Thyroid gland (tissue), 4 donors: ENCODE measurements around the gene OPN3. TPM values are rescaled to one million over a fixed set of nuclear protein-coding genes. Genes with fewer than 3 reads are reported as not detected.

Source experiments
- DNase-seq, 2 donors: peaks; one replicate each; pipeline ENCODE4 v3.0.0-alpha.2; 2019
- H3K27ac ChIP-seq, 3 donors: fragments of 200-600 bp; sonication (generic); 1 replicate in 2 of 3; 2 replicates in 1 of 3; pipeline ENCODE4 v1.5.1; 2016 to 2019; ENCODE audit warnings: mild to moderate bottlenecking in 1 of 3, moderate library complexity in 1 of 3
- H3K27me3 ChIP-seq: fragments of 200-600 bp; sonication (generic); one replicate; pipeline ENCODE4 v1.5.1; 2019
- H3K36me3 ChIP-seq, 2 donors: fragments of 200-600 bp; sonication (generic); one replicate each; pipeline ENCODE4 v1.5.1; 2016 to 2019
- H3K4me1 ChIP-seq, 2 donors: fragments of 200-600 bp; sonication (generic); one replicate each; pipeline ENCODE4 v1.5.1; 2017 to 2019
- H3K4me3 ChIP-seq, 3 donors: fragments of 200-600 bp; sonication (generic); replicated peaks in 1 of 3; 1 replicate in 2 of 3; 2 replicates in 1 of 3; pipeline ENCODE4 v1.5.1; 2016; ENCODE audit warnings: mild to moderate bottlenecking in 1 of 3
- H3K9me3 ChIP-seq: fragments of 200-600 bp; sonication (generic); one replicate; pipeline ENCODE4 v1.5.1; 2017
- CTCF ChIP-seq, 6 experiments: fragments of 200-600 bp in 3 of 6; fragments of 450-650 bp in 3 of 6; sonication (generic) in 3 of 6; IDR thresholded peaks; one replicate each; pipeline ENCODE4 v1.5.1; 2016 to 2019; ENCODE audit warnings: antibody characterized with exemption in 6 of 6, mild to moderate bottlenecking in 2 of 6, inconsistent platforms in 1 of 6, moderate library complexity in 1 of 6
- POLR2A ChIP-seq, 2 donors: fragments of 450-650 bp; IDR thresholded peaks; one replicate each; pipeline ENCODE4 v1.6.1; 2017; ENCODE audit warnings: antibody characterized with exemption in 2 of 2, mild to moderate bottlenecking in 2 of 2, moderate library complexity in 1 of 2
- WGBS, 2 donors: methylation state at CpG; one replicate each; pipeline ENCODE4 v1.1.5; 2017; 5-methylcytosine and 5-hydroxymethylcytosine counted together
- intact Hi-C: fragments of 100-400 bp; cut with DNase I; formaldehyde crosslinking; loops from one replicate; pipeline ENCODE4 v1.15.1; 2023
- total RNA-seq, 4 donors: library from RNA; depleted of rRNA; stranded (reverse); fragments of >200 nt; gene quantifications; one replicate each; pipeline ENCODE4 v1.2.3, GENCODE V29; 2016

Gene OPN3
- total RNA-seq, 4 donors from 2014 or later = 19.2 to 45.0 (median 31.3) TPM

GRCh38 chr1:241606544-241606943, 33.6 kb downstream of the OPN3 start:
- no peaks in the 10 kb centered on the region for H3K4me1 ChIP-seq
- no peaks in the 10 kb centered on the region for H3K9me3 ChIP-seq
- 80 to 84% methylated on average over 5 of the region's 5 CpGs for WGBS, 2 donors
- H3K4me3 ChIP-seq = no peak overlapping the region
- no peak overlapping the region for H3K27ac ChIP-seq
- H3K36me3 ChIP-seq = no peaks in the 10 kb centered on the region
- intact Hi-C loops = no loop called here
- no peak for DNase-seq
- TF ChIP-seq CTCF (IDR thresholded peaks at IDR 0.05) (no peak), POLR2A (IDR thresholded peaks at IDR 0.05) (no peak)
- no peaks in the 10 kb centered on the region for H3K27me3 ChIP-seq

GRCh38 chr1:241605146-241605805, 34.9 kb downstream of the OPN3 start:
- H3K9me3 ChIP-seq = no peaks in the 10 kb centered on the region
- TF ChIP-seq POLR2A (IDR thresholded peaks at IDR 0.05) (no peak), CTCF (IDR thresholded peaks at IDR 0.05) (no peak)
- H3K27ac ChIP-seq = no peak overlapping the region
- no peak overlapping the region for H3K4me3 ChIP-seq
- 81 to 83% methylated on average over 9 of the region's 9 CpGs for WGBS, 2 donors
- intact Hi-C loops = no loop called here
- H3K4me1 ChIP-seq = no peaks in the 10 kb centered on the region
- H3K27me3 ChIP-seq = no peaks in the 10 kb centered on the region
- no peak for DNase-seq
- no peaks in the 10 kb centered on the region for H3K36me3 ChIP-seq

- no peak for TF ChIP-seq CTCF (IDR thresholded peaks at IDR 0.05)
- TF ChIP-seq POLR2A (IDR thresholded peaks at IDR 0.05) = no peak
- no peak overlapping the region for H3K27ac ChIP-seq
- no peak overlapping the region for H3K4me3 ChIP-seq
- H3K36me3 ChIP-seq = no peaks in the 10 kb centered on the region
- no peaks in the 10 kb centered on the region for H3K27me3 ChIP-seq
- 71 to 86% methylated on average over 3 of the region's 3 CpGs for WGBS, 2 donors
- peaks cover 0 to under 1% of the 10 kb centered on the region in 2 donors for H3K4me1 ChIP-seq
- intact Hi-C loops = no loop called here
- no peaks in the 10 kb centered on the region for H3K9me3 ChIP-seq
- no peak for DNase-seq
Measured at GRCh38 chr1:241603731-241604245, 36.4 kb downstream of the OPN3 start.

- DNase-seq = no peak
- WGBS, 2 donors = 65 to 69% methylated on average over 2 of the region's 2 CpGs
- H3K27me3 ChIP-seq = no peaks in the 10 kb centered on the region
- H3K4me1 ChIP-seq = peaks cover 4 to 7% of the 10 kb centered on the region in 2 donors
- H3K9me3 ChIP-seq = no peaks in the 10 kb centered on the region
- intact Hi-C loops = no loop called here
- TF ChIP-seq POLR2A (IDR thresholded peaks at IDR 0.05) (no peak), CTCF (IDR thresholded peaks at IDR 0.05) (no peak)
- H3K27ac ChIP-seq = no peak overlapping the region
- no peaks in the 10 kb centered on the region for H3K36me3 ChIP-seq
- H3K4me3 ChIP-seq = no peak overlapping the region
Measured at GRCh38 chr1:241600496-241600901, 39.7 kb downstream of the OPN3 start.

GRCh38 chr1:241598249-241598648, 41.9 kb downstream of the OPN3 start:
- TF ChIP-seq POLR2A (IDR thresholded peaks at IDR 0.05) = no peak
- no peak for TF ChIP-seq CTCF (IDR thresholded peaks at IDR 0.05)
- H3K27me3 ChIP-seq = no peaks in the 10 kb centered on the region
- no peak for DNase-seq
- intact Hi-C loops = no loop called here
- peaks cover 4 to 7% of the 10 kb centered on the region in 2 donors for H3K4me1 ChIP-seq
- no peak overlapping the region for H3K4me3 ChIP-seq
- no peaks in the 10 kb centered on the region for H3K9me3 ChIP-seq
- no peaks in the 10 kb centered on the region for H3K36me3 ChIP-seq
- H3K27ac ChIP-seq = no peak overlapping the region
- WGBS, 2 donors = 39 to 44% methylated on average over 3 of the region's 3 CpGs
